IPS-15b (cell line): Measurements from ENCODE around the gene MARCKSL1.
"Not testable (repeated sequence)": the region's sequence is repeated elsewhere in the genome, so short reads cannot be mapped to it uniquely, and the experiment has no call there.

Experiments
- H3K27me3 ChIP-seq: one replicate; pipeline ENCODE4 v1.6.1; 2013; ENCODE audit warnings: low read length; ENCODE audit not compliant: control insufficient read depth, insufficient read depth
- H3K36me3 ChIP-seq: one replicate; pipeline ENCODE4 v1.6.1; 2013; ENCODE audit warnings: low read length; ENCODE audit not compliant: control insufficient read depth, insufficient read depth
- H3K4me1 ChIP-seq: one replicate; pipeline ENCODE4 v1.6.1; 2013; ENCODE audit warnings: mild to moderate bottlenecking, low read length; ENCODE audit not compliant: control insufficient read depth, insufficient read depth
- H3K4me3 ChIP-seq: one replicate; pipeline ENCODE4 v1.5.1; 2013; ENCODE audit warnings: low read depth, low read length
- H3K9ac ChIP-seq: one replicate; pipeline ENCODE4 v1.6.1; 2013; ENCODE audit warnings: low read depth, mild to moderate bottlenecking, low read length
- H3K9me3 ChIP-seq: one replicate; pipeline ENCODE4 v1.6.1; 2013; ENCODE audit warnings: mild to moderate bottlenecking, low read length; ENCODE audit not compliant: control insufficient read depth, insufficient read depth

Gene MARCKSL1

DNA sequence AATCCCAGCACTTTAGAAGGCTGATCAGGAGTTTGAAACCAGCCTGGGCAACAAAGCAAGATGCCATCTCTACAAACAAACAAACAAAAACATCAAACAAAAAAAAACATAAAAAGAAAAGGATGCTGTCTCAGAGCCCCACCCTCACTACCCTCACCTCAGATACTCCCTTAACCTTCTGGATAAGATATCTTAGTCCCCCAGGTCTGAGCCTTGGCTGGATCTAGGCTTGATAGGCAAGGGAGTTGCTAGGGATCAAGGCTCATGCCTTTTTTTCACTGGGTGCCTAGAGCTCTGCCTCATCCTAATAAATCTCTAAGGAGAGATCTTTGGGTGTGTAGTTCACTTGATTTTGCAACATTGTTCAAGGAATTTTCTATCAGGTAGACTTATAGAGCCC, 36.7 kb downstream of the MARCKSL1 start:
- H3K9me3 ChIP-seq: no peaks in the 10 kb centered on the region
- no peaks in the 10 kb centered on the region for H3K4me1 ChIP-seq
- peaks cover 14% of the 10 kb centered on the region for H3K36me3 ChIP-seq
- no peak overlapping the region for H3K9ac ChIP-seq
- no peak overlapping the region for H3K4me3 ChIP-seq
- no peaks in the 10 kb centered on the region for H3K27me3 ChIP-seq

- H3K4me1 ChIP-seq, H3K27me3 ChIP-seq, H3K9ac ChIP-seq, H3K9me3 ChIP-seq, H3K4me3 ChIP-seq, H3K36me3 ChIP-seq: not testable (repeated sequence)
Measured at GRCh38 chr1:32298211-32298610, 37.8 kb downstream of the MARCKSL1 start.

DNA sequence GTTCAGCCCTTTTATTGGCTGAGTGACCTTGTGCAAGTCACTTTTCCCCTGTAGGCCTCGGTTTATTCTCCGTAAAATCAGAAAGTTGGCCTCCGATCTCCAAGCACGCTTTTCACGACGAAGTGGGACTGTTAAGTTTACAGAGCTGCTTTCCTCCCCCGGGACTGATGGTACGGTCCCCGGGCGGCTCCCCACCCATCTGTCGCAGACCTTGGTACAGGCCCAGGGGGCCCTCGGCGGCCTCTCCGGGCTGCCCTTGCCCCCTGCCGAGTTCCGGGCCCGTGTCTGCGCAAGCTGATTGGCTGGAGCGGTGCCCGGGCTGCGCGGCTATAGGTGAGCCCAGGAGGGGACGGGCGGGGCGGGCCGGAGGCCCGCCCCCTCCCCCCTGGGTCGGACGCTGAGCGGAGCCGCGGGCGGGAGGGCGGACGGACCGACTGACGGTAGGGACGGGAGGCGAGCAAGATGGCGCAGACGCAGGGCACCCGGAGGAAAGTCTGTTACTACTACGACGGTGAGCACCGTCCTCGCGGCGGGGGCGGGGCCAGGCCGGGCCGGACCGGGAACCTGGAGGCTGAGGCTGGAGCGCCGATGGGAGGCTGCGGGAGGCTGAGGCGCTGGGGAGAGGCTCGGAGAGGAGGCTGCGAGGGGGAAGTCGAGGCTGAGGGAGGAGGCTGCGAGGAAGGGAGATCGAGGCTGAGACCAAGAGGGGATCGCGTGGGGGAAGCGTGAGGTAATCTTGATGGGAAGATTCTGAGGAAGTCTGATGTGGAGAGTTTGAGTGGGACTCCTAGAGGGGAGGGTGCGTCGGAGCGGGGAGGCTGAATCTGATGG, 44.1 kb downstream of the MARCKSL1 start, which contains the start of gene HDAC1:
TSS of gene HDAC1 (plus strand) at position 376 of the 831 bp plus-strand sequence. CDS start at position 463, 87 bp downstream.
- H3K36me3 ChIP-seq: no peaks in the 10 kb centered on the region
- H3K4me3 ChIP-seq: peak within 1 kb of the TSS; percentile 96
- no peaks in the 10 kb centered on the region for H3K27me3 ChIP-seq
- H3K4me1 ChIP-seq: peaks cover 4% of the 10 kb centered on the region
- peak within 1 kb of the TSS; percentile 79 for H3K9ac ChIP-seq
- H3K9me3 ChIP-seq: no peaks in the 10 kb centered on the region

- Histone ChIP-seq H3K9ac (no peak overlapping the region), H3K4me1 (peaks cover 4% of the 10 kb centered on the region), H3K9me3 (no peaks in the 10 kb centered on the region), H3K27me3 (no peaks in the 10 kb centered on the region), H3K4me3 (peak overlapping the region; percentile 96), H3K36me3 (no peaks in the 10 kb centered on the region)
Measured at GRCh38 chr1:32291145-32291707, 44.8 kb downstream of the MARCKSL1 start.

GRCh38 chr1:32289256-32289655, 46.8 kb downstream of the MARCKSL1 start:
- peaks cover 4% of the 10 kb centered on the region for H3K4me1 ChIP-seq
- H3K4me3 ChIP-seq: no peak overlapping the region
- no peak overlapping the region for H3K9ac ChIP-seq
- no peaks in the 10 kb centered on the region for H3K36me3 ChIP-seq
- no peaks in the 10 kb centered on the region for H3K9me3 ChIP-seq
- no peaks in the 10 kb centered on the region for H3K27me3 ChIP-seq

DNA sequence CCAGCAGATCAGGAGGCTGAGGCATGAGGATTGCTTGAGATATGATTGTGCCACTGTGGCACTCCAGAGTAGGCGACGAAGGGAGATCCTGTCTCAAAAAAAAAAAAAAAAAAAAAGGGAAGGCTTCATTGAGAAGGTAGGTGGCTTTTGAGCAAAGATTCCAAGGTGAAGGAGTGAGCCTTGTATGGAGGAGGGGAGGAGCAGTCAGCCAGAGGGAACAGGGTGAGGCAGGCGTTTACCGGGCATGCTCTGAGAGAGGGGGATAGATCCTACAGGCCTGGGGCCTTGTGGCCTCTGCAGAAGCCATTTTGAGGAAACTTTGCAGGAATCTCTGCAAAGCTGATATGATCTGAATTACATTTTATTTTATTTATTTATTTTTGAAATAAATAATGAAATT, 49.3 kb downstream of the MARCKSL1 start:
- Histone ChIP-seq H3K36me3 (no peaks in the 10 kb centered on the region), H3K9ac (no peak overlapping the region), H3K4me1 (peaks cover 4% of the 10 kb centered on the region), H3K4me3 (no peak overlapping the region), H3K27me3 (no peaks in the 10 kb centered on the region), H3K9me3 (no peaks in the 10 kb centered on the region)

DNA sequence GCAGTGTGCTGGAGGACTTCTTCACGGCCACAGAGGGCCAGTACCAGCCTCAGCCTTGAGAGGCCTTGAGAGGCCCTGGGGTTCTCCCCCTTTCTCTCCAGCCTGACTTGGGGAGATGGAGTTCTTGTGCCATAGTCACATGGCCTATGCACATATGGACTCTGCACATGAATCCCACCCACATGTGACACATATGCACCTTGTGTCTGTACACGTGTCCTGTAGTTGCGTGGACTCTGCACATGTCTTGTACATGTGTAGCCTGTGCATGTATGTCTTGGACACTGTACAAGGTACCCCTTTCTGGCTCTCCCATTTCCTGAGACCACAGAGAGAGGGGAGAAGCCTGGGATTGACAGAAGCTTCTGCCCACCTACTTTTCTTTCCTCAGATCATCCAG, 50.4 kb downstream of the MARCKSL1 start:
- H3K27me3 ChIP-seq: no peaks in the 10 kb centered on the region
- no peak overlapping the region for H3K9ac ChIP-seq
- H3K36me3 ChIP-seq: no peaks in the 10 kb centered on the region
- no peaks in the 10 kb centered on the region for H3K9me3 ChIP-seq
- no peaks in the 10 kb centered on the region for H3K4me1 ChIP-seq
- H3K4me3 ChIP-seq: no peak overlapping the region

- not testable (repeated sequence) for H3K4me1 ChIP-seq, H3K4me3 ChIP-seq, H3K27me3 ChIP-seq, H3K36me3 ChIP-seq, H3K9ac ChIP-seq, H3K9me3 ChIP-seq
Measured at GRCh38 chr1:32284777-32285176, 51.3 kb downstream of the MARCKSL1 start.
